Heart right ventricle (tissue), 16 donors: ENCODE data around the gene FASTKD3. TPM values are rescaled to one million over a fixed set of nuclear protein-coding genes. Genes with fewer than 3 reads are reported as not detected.

Experiments
- ATAC-seq, 8 donors: fragments of 200-7000 bp; cut with Tn5 transposase; one replicate each; pipeline ENCODE4 v1.9.1; 2020; ENCODE audit warnings: mild to moderate bottlenecking in 8 of 8, moderate library complexity in 8 of 8, moderate number of reproducible peaks in 1 of 8
- DNase-seq, 2 donors: peaks; one replicate each; pipeline ENCODE4 v3.0.0-alpha.2; 2020
- H3K27ac ChIP-seq, 10 donors: fragments of 200-600 bp; sonication (generic) in 2 of 10; one replicate each; pipeline versions ENCODE4 v1.5.0 to v1.8.0; 2020 to 2022; ENCODE audit warnings: mild to moderate bottlenecking in 3 of 10
- H3K27me3 ChIP-seq, 7 donors: fragments of 200-600 bp; one replicate each; pipeline ENCODE4 v1.8.0; 2021 to 2022; ENCODE audit warnings: mild to moderate bottlenecking in 2 of 7
- H3K36me3 ChIP-seq, 9 donors: fragments of 200-600 bp; sonication (generic) in 1 of 9; one replicate each; pipeline versions ENCODE4 v1.5.0 to v1.8.0; 2020 to 2022; ENCODE audit warnings: mild to moderate bottlenecking in 2 of 9
- H3K4me1 ChIP-seq, 9 donors: fragments of 200-600 bp; sonication (generic) in 1 of 9; one replicate each; pipeline versions ENCODE4 v1.5.0 to v1.8.0; 2020 to 2022; ENCODE audit warnings: mild to moderate bottlenecking in 4 of 9
- H3K4me3 ChIP-seq, 10 donors: fragments of 200-600 bp; sonication (generic) in 2 of 10; one replicate each; pipeline versions ENCODE4 v1.5.0 to v1.8.0; 2020 to 2022; ENCODE audit warnings: mild to moderate bottlenecking in 7 of 10, moderate library complexity in 2 of 10
- H3K9me3 ChIP-seq, 11 donors: fragments of 200-600 bp in 10 of 11; sonication (generic) in 2 of 11; one replicate each; pipeline versions ENCODE4 v1.5.0 to v1.8.0; 2013 to 2022; ENCODE audit warnings: mild to moderate bottlenecking in 2 of 11, control low read depth in 1 of 11, moderate library complexity in 1 of 11
- WGBS, 2 donors: extraction: QIAGEN DNeasy Blood & Tissue Kit; methylation state at CpG; one replicate each; pipeline ENCODE4 v1.1.7; 2013; ENCODE audit warnings: inconsistent platforms in 1 of 2; 5-methylcytosine and 5-hydroxymethylcytosine counted together
- intact Hi-C, 10 donors: fragments of 100-400 bp; cut with DNase I; formaldehyde crosslinking; loops; one replicate each; pipeline versions ENCODE4 v1.11.1 to v1.14.2; 2022
- polyA plus RNA-seq, 2 donors: library from polyadenylated mRNA; stranded (reverse); fragments of 200-250 nt; gene quantifications; one replicate each; pipeline ENCODE4 v1.2.3, GENCODE V29; 2013
- total RNA-seq, 10 donors: library from RNA; stranded (reverse); fragmentation: NEBNext Ultra II Directional in 3 of 10; extraction: Animal tissue kit (Norgen Biotek cat#: 25700) in 3 of 10; gene quantifications; one replicate each; pipeline versions ENCODE4 v1.2.1 to v1.2.4, GENCODE V29; 2021 to 2023
- TF ChIP-seq, protein P1 (sequence below), 9 donors: fragments of 200-600 bp; sonication (generic) in 2 of 9; IDR thresholded peaks; one replicate each; pipeline versions ENCODE4 v1.5.0 to v1.8.0; 2021 to 2022; ENCODE audit warnings: antibody characterized with exemption in 9 of 9, mild to moderate bottlenecking in 5 of 9, moderate library complexity in 1 of 9
- donor health status: Arrhythmogenic right ventricular cardiomyopathy.
- donor health status: ischemic (EF 13 %, LVEDD 7.1; RV severe dilation, severe dysfunction).
- donor health status: healthy with polysubstance abuse.
- donor health status: DM: no; HTN: yes; CAD: no.
- donor health status: DM: no; HTN: no; CAD: no.
- donor health status: ischemic (EF 25% LVEDD 6.9; RV normal size, moderate dysfunction).
- donor health status: ischemic (EF 25% LVEDD 5.7; RV mildly dilated, moderate dysfunction).
- donor health status: healthy.
- donor health status: DM: yes; HTN: yes; CAD: no.
- donor health status: Ischemic cardiomyopathy.
- donor health status: ischemic (EF 35%, LVEDD 5.7; RV mildly dilated, moderate dysfunction).
- donor health status: nonischemic (EF 11% LVEDD 7.7; RV severe dilation, severe dysfunction).
- donor health status: DM: yes; HTN: yes; CAD: no.
- donor health status: PGD.
- donor health status: ischemic (EF 29% LVEDD 5.4; RV normal size, mild dysfunction).
- donor health status: nonischemic (EF 23%, LVEDD 6.1; RV moderate dilation, normal function).

The FASTKD3 gene
- total and polyA plus RNA-seq, 12 donors = 3.1 to 24.7 (median 5.1) TPM

DNA sequence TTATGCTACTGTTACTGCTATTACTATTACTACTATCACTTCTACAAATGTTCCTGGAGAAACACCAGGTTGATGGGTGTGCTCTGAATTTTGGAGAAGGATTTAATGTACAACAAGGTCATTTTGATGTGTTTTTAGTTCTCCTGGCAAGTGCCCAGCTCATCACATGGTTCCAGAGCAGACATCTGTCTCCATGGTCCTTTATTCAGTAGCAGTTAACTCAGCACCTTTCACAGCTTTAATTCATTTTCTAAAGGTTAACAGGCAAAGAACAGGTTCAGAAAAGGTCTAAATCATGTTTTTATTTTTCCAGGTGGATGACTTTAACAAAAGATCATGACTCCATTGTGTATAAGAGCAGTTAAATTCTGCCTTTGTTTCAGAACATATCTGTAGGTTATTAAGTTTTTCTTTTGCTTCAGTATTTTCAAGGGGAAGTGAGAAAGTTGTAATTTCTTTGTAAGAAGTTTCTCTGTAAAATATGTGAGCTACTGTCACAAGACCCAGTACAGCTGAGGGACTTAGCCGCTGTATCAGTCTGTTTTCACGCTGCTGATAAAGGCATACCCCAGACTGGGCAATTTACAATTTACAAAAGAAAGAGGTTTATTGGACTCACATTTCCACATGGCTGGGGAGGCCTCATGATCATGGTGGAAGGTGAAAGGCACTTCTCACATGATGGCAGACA lies 42.1 kb upstream of the FASTKD3 start:
- H3K27me3 ChIP-seq = no peaks in the 10 kb centered on the region
- no peak overlapping the region for H3K27ac ChIP-seq
- no peak for ATAC-seq
- no peak for DNase-seq
- intact Hi-C loops = no loop called here
- no peaks in the 10 kb centered on the region for H3K4me1 ChIP-seq
- TF ChIP-seq, protein P1, sequence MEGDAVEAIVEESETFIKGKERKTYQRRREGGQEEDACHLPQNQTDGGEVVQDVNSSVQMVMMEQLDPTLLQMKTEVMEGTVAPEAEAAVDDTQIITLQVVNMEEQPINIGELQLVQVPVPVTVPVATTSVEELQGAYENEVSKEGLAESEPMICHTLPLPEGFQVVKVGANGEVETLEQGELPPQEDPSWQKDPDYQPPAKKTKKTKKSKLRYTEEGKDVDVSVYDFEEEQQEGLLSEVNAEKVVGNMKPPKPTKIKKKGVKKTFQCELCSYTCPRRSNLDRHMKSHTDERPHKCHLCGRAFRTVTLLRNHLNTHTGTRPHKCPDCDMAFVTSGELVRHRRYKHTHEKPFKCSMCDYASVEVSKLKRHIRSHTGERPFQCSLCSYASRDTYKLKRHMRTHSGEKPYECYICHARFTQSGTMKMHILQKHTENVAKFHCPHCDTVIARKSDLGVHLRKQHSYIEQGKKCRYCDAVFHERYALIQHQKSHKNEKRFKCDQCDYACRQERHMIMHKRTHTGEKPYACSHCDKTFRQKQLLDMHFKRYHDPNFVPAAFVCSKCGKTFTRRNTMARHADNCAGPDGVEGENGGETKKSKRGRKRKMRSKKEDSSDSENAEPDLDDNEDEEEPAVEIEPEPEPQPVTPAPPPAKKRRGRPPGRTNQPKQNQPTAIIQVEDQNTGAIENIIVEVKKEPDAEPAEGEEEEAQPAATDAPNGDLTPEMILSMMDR (IDR thresholded peaks at IDR 0.05) = no peak
- peaks cover 0 to 48% (median 8%) of the 10 kb centered on the region in 9 donors for H3K36me3 ChIP-seq
- WGBS, 2 donors = 96 to 97% methylated on average over 2 of the region's 2 CpGs
- H3K9me3 ChIP-seq = peaks cover 0 to 57% (median 23%) of the 10 kb centered on the region in 11 donors
- no peak overlapping the region for H3K4me3 ChIP-seq

DNA sequence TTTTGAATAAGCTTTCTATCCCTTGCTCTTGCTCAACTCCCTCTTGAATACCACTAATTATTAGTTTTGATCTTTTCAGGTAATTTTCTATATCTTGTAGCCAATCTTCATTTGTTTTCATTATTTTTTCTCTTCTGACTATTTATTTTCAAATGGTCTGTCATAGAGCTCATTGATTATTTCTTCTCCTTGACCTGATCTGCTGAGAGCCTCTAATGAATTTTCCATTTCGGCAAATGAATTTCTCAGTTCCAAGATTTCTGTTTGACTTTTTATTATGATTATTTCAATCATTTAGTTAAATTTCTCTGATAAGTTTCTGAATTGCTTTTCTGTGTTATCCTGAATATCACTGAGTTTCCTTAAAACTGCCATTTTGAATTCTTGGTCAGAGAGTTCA lies 39.5 kb upstream of the FASTKD3 start:
- Histone ChIP-seq H3K4me1 (no peaks in the 10 kb centered on the region), H3K9me3 (peaks cover 0 to 54% (median 23%) of the 10 kb centered on the region in 11 donors), H3K36me3 (peaks cover 0 to 71% (median 9%) of the 10 kb centered on the region in 9 donors), H3K27me3 (no peaks in the 10 kb centered on the region), H3K4me3 (no peak overlapping the region), H3K27ac (no peak overlapping the region)
- TF ChIP-seq, protein P1 (IDR thresholded peaks at IDR 0.05) = no peak
- intact Hi-C loops = no loop called here
- no peak for ATAC-seq
- 94 to 98% methylated on average over 1 of the region's 1 CpG for WGBS, 2 donors
- DNase-seq = no peak

DNA sequence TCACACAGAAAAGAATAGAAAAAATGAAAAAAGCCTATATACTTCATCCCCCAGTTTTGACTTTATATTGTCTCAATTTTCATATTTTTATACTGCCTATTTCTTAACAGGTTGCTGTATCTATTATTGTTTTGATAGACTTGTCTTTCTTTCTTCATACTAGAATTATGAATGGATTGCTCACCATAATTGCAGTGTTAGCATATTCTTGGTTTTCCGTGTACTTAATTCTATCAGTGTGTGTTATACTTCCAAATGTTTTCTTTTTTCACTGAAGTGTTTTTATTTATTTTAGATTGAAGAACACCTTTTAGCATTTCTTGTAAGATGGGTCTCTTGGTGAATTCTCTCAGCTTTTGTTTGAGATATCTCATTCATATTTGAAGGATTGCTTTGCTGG lies 38.8 kb upstream of the FASTKD3 start:
- WGBS, 2 donors = 96 to 99% methylated on average over 1 of the region's 1 CpG
- Histone ChIP-seq H3K4me3 (no peak overlapping the region), H3K36me3 (peaks cover 0 to 78% (median 12%) of the 10 kb centered on the region in 9 donors), H3K27me3 (no peaks in the 10 kb centered on the region), H3K27ac (no peak overlapping the region), H3K9me3 (peaks cover 0 to 47% (median 20%) of the 10 kb centered on the region in 11 donors), H3K4me1 (peaks cover 0 to 2% (median 0%) of the 10 kb centered on the region in 9 donors)
- DNase-seq = no peak
- TF ChIP-seq, protein P1 (IDR thresholded peaks at IDR 0.05) = no peak
- ATAC-seq = no peak
- intact Hi-C loops = no loop called here

DNA sequence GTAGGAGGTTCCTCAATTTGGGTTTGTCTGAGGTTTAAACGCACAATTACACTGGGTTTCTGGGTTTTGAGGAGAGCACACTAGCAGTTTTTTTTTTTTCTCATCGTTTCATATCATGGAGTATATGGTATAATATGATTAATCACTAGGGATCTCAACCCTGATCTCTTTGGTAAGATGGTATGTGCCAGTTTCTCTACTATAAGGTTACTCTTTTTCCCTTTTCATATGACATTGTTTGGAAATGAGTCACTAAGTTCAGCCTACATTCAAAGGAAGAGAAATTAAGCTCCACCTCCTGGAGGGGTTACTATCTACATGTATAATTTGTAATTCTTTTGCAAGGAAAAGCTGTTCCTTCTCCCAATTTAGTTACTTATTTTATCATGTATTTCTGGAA lies 35.3 kb upstream of the FASTKD3 start:
- H3K9me3 ChIP-seq = peaks cover 0 to 29% (median 19%) of the 10 kb centered on the region in 11 donors
- no peak overlapping the region for H3K27ac ChIP-seq
- DNase-seq (no peak), ATAC-seq (no peak)
- TF ChIP-seq, protein P1 (IDR thresholded peaks at IDR 0.05) = no peak
- peaks cover 0 to 98% (median 38%) of the 10 kb centered on the region in 9 donors for H3K36me3 ChIP-seq
- H3K27me3 ChIP-seq = no peaks in the 10 kb centered on the region
- no peak overlapping the region for H3K4me3 ChIP-seq
- H3K4me1 ChIP-seq = peaks cover 0 to 2% (median 0%) of the 10 kb centered on the region in 9 donors
- intact Hi-C loops = no loop called here
- WGBS, 2 donors = 93 to 95% methylated on average over 2 of the region's 2 CpGs
